Caco-2 (cell line): ENCODE data around the gene ANKRD53. TPM values are rescaled to one million over a fixed set of nuclear protein-coding genes. Genes with fewer than 3 reads are reported as not detected.

ENCODE experiments used
- total RNA-seq: library from RNA; stranded (reverse); gene quantifications from 2 replicates; pipeline ENCODE4 v1.2.3, GENCODE V29; 2022

The ANKRD53 gene
- total RNA-seq, 1 experiment from 2014 or later = 0.16 TPM

Other genes with a start within 250 kb of the ANKRD53 start
- gene ADD2, start 210.4 kb upstream of the ANKRD53 start, total RNA-seq = not detected in 2 replicates
- not detected in 2 replicates for gene FIGLA, start 188.0 kb upstream of the ANKRD53 start, total RNA-seq
- 0.16 TPM in 1 of 2 replicates, not detected in the other for gene CLEC4F, start 158.0 kb upstream of the ANKRD53 start, total RNA-seq
- gene CD207, start 142.8 kb upstream of the ANKRD53 start, total RNA-seq = 0.16 and 0.23 TPM in 2 replicates
- gene VAX2, start 78.1 kb upstream of the ANKRD53 start, total RNA-seq = 0.61 TPM in 1 of 2 replicates, not detected in the other
- 2.6 and 4.0 TPM in 2 replicates for gene ATP6V1B1, start 42.7 kb upstream of the ANKRD53 start, total RNA-seq
- 64.1 and 70.0 TPM in 2 replicates for gene TEX261, start 16.2 kb downstream of the ANKRD53 start, total RNA-seq
- gene NAGK, start 90.0 kb downstream of the ANKRD53 start, total RNA-seq = 87.6 and 101 TPM in 2 replicates
- gene MCEE, start 151.6 kb downstream of the ANKRD53 start, total RNA-seq = 13.7 and 15.6 TPM in 2 replicates
- 53.2 and 57.8 TPM in 2 replicates for gene MPHOSPH10, start 152.0 kb downstream of the ANKRD53 start, total RNA-seq
- gene PAIP2B, start 248.5 kb downstream of the ANKRD53 start, total RNA-seq = 9.1 and 9.9 TPM in 2 replicates